Naive thymus-derived CD4-positive, alpha-beta T cell (primary cell): ENCODE measurements around the gene ZNF385B. TPM values are rescaled to one million over a fixed set of nuclear protein-coding genes. Genes with fewer than 3 reads are reported as not detected.

Experiments used
- ATAC-seq: fragments of 150-1000 bp; cut with Tn5 transposase; 2 replicates; pipeline ENCODE4 v1.10.0; 2021; ENCODE audit warnings: mild to moderate bottlenecking, moderate library complexity
- CTCF ChIA-PET: fragments of 350-600 bp; sonication (Branson Sonifier 250); formaldehyde crosslinking; loops from one replicate; lab custom pipeline; 2021; ENCODE audit warnings: antibody characterized with exemption; lab: Charles Lee
- POLR2A ChIA-PET: fragments of 350-600 bp; sonication (Branson Sonifier 250); formaldehyde crosslinking; loops from one replicate; lab custom pipeline; 2021; ENCODE audit warnings: antibody characterized with exemption, inconsistent platforms; lab: Charles Lee
- DNase-seq, 9 donors: peaks; one replicate each; pipeline versions ENCODE4 v3.0.0 to v3.0.0-alpha.2; 2020 to 2022; ENCODE audit warnings: mixed read lengths in 1 of 9
- H3K27ac ChIP-seq: one replicate; pipeline ENCODE4 v1.7.0; 2013; ENCODE audit warnings: mild to moderate bottlenecking, low read depth, low read length, moderate library complexity
- H3K27me3 ChIP-seq, 2 donors: one replicate each; pipeline ENCODE4 v1.7.0; 2013; ENCODE audit warnings: low read length in 2 of 2, mild to moderate bottlenecking in 2 of 2, moderate library complexity in 2 of 2; ENCODE audit not compliant: control insufficient read depth in 2 of 2, insufficient read depth in 2 of 2
- H3K36me3 ChIP-seq, 3 experiments: 1 replicate in 2 of 3; 2 replicates in 1 of 3; pipeline ENCODE4 v1.7.0; 2013; ENCODE audit warnings: low read length in 3 of 3, mild to moderate bottlenecking in 3 of 3, moderate library complexity in 1 of 3; ENCODE audit not compliant: insufficient read depth in 3 of 3, control insufficient read depth in 2 of 3
- H3K4me1 ChIP-seq, 2 donors: one replicate each; pipeline ENCODE4 v1.7.0; 2013; ENCODE audit warnings: low read length in 2 of 2, mild to moderate bottlenecking in 2 of 2, moderate library complexity in 1 of 2; ENCODE audit not compliant: control insufficient read depth in 2 of 2, insufficient read depth in 2 of 2
- H3K4me3 ChIP-seq: 2 replicates; pipeline ENCODE4 v1.7.0; 2013; ENCODE audit warnings: mild to moderate bottlenecking, low read length
- H3K9me3 ChIP-seq, 3 experiments: 1 replicate in 2 of 3; 2 replicates in 1 of 3; pipeline ENCODE4 v1.7.0; 2013; ENCODE audit warnings: low read length in 3 of 3; ENCODE audit not compliant: control insufficient read depth in 2 of 3
- H3K27ac Mint-ChIP-seq, 9 donors: one replicate each; pipeline ENCODE4 v1.8.0; 2020 to 2022; ENCODE audit warnings: mixed read lengths in 9 of 9, mild to moderate bottlenecking in 8 of 9, moderate library complexity in 5 of 9, inconsistent platforms in 2 of 9
- H3K27me3 Mint-ChIP-seq, 5 donors: one replicate each; pipeline ENCODE4 v1.8.0; 2021 to 2022; ENCODE audit warnings: mixed read lengths in 5 of 5, mild to moderate bottlenecking in 1 of 5
- H3K36me3 Mint-ChIP-seq, 5 donors: one replicate each; pipeline ENCODE4 v1.8.0; 2020 to 2022; ENCODE audit warnings: mixed read lengths in 5 of 5, mild to moderate bottlenecking in 3 of 5, inconsistent platforms in 1 of 5
- H3K4me1 Mint-ChIP-seq, 7 donors: one replicate each; pipeline ENCODE4 v1.8.0; 2020 to 2022; ENCODE audit warnings: mixed read lengths in 7 of 7, mild to moderate bottlenecking in 3 of 7, inconsistent platforms in 1 of 7
- H3K4me3 Mint-ChIP-seq, 10 donors: one replicate each; pipeline ENCODE4 v1.8.0; 2020 to 2022; ENCODE audit warnings: mild to moderate bottlenecking in 10 of 10, mixed read lengths in 10 of 10, moderate library complexity in 6 of 10, inconsistent platforms in 2 of 10
- H3K9me3 Mint-ChIP-seq, 11 donors: one replicate each; pipeline ENCODE4 v1.8.0; 2020 to 2022; ENCODE audit warnings: mixed read lengths in 11 of 11, mild to moderate bottlenecking in 4 of 11, inconsistent platforms in 1 of 11, moderate library complexity in 1 of 11
- intact Hi-C, 2 donors: fragments of 100-400 bp; cut with micrococcal nuclease; formaldehyde crosslinking; loops; one replicate each; pipeline ENCODE4 v1.15.1; 2023
- polyA plus RNA-seq, 2 donors: library from polyadenylated mRNA; unstranded; fragments of 300-500 nt; fragmentation: Illumina TruSeq; gene quantifications; one replicate each; pipeline ENCODE4 v1.2.3, GENCODE V29; 2021
- total RNA-seq, 6 experiments: library from RNA in 5 of 6; stranded (reverse) in 5 of 6; gene quantifications; 1 replicate in 5 of 6; 2 replicates in 1 of 6; pipeline ENCODE4 v1.2.3 and lab custom pipeline; 2021 to 2026

The ZNF385B gene
- total and polyA plus RNA-seq, 7 experiments from 2014 or later, result not detected

- CTCF ChIA-PET, result no interaction called here
- DNase-seq, result no peak
- Histone ChIP-seq H3K27me3 (no peaks in the 10 kb centered on the region), H3K36me3 (no peaks in the 10 kb centered on the region), H3K9me3 (no peaks in the 10 kb centered on the region), H3K4me3 (no peak overlapping the region), H3K4me1 (no peaks in the 10 kb centered on the region), H3K27ac (no peak overlapping the region)
- POLR2A ChIA-PET, result no interaction called here
- Mint-ChIP-seq H3K4me1 (no peaks in the 10 kb centered on the region), H3K9me3 (no peaks in the 10 kb centered on the region), H3K4me3 (no peak overlapping the region), H3K27ac (no peak overlapping the region), H3K27me3 (peaks cover 0 to 15% (median 2%) of the 10 kb centered on the region in 5 donors), H3K36me3 (no peaks in the 10 kb centered on the region)
- intact Hi-C loops, result no loop called here
- ATAC-seq, result no peak
Observed at GRCh38 chr2:179745635-179746256, 115.7 kb downstream of the ZNF385B start.

- H3K9me3 Mint-ChIP-seq, result no peaks in the 10 kb centered on the region
- Histone ChIP-seq H3K9me3 (no peaks in the 10 kb centered on the region), H3K27me3 (no peaks in the 10 kb centered on the region), H3K4me1 (no peaks in the 10 kb centered on the region), H3K27ac (no peak overlapping the region), H3K4me3 (no peak overlapping the region), H3K36me3 (no peaks in the 10 kb centered on the region)
- H3K27me3 Mint-ChIP-seq, result peaks cover 0 to 22% (median 2%) of the 10 kb centered on the region in 5 donors
- ATAC-seq, result no peak
- no peak overlapping the region for H3K27ac Mint-ChIP-seq
- intact Hi-C loops, result no loop called here
- H3K36me3 Mint-ChIP-seq, result no peaks in the 10 kb centered on the region
- CTCF ChIA-PET, result no interaction called here
- DNase-seq, result no peak
- POLR2A ChIA-PET, result no interaction called here
- H3K4me3 Mint-ChIP-seq, result no peak overlapping the region
- H3K4me1 Mint-ChIP-seq, result no peaks in the 10 kb centered on the region
Observed at GRCh38 chr2:179744401-179744800, 117.0 kb downstream of the ZNF385B start.

GRCh38 chr2:179741317-179741716, 120.1 kb downstream of the ZNF385B start:
- no peak overlapping the region for H3K4me3 Mint-ChIP-seq
- ATAC-seq (no peak), DNase-seq (no peak)
- intact Hi-C loops, result no loop called here
- H3K27me3 Mint-ChIP-seq, result peaks cover 0 to 24% (median 2%) of the 10 kb centered on the region in 5 donors
- ChIA-PET POLR2A (no interaction called here), CTCF (no interaction called here)
- H3K27me3 ChIP-seq, result no peaks in the 10 kb centered on the region
- no peaks in the 10 kb centered on the region for H3K36me3 Mint-ChIP-seq
- no peak overlapping the region for H3K4me3 ChIP-seq
- no peaks in the 10 kb centered on the region for H3K4me1 ChIP-seq
- no peaks in the 10 kb centered on the region for H3K4me1 Mint-ChIP-seq
- no peaks in the 10 kb centered on the region for H3K36me3 ChIP-seq
- H3K9me3 ChIP-seq, result no peaks in the 10 kb centered on the region
- H3K27ac Mint-ChIP-seq, result no peak overlapping the region
- peaks cover 0 to 2% (median 0%) of the 10 kb centered on the region in 11 donors for H3K9me3 Mint-ChIP-seq
- no peak overlapping the region for H3K27ac ChIP-seq

GRCh38 chr2:179729966-179730365, 131.4 kb downstream of the ZNF385B start:
- intact Hi-C loops, result no loop called here
- Mint-ChIP-seq H3K36me3 (no peaks in the 10 kb centered on the region), H3K4me3 (no peak overlapping the region), H3K4me1 (no peaks in the 10 kb centered on the region), H3K9me3 (peaks cover 0 to 4% (median 0%) of the 10 kb centered on the region in 11 donors), H3K27ac (no peak overlapping the region), H3K27me3 (peaks cover 0 to 8% (median 0%) of the 10 kb centered on the region in 5 donors)
- Histone ChIP-seq H3K4me3 (no peak overlapping the region), H3K4me1 (no peaks in the 10 kb centered on the region), H3K27me3 (no peaks in the 10 kb centered on the region), H3K36me3 (no peaks in the 10 kb centered on the region), H3K9me3 (no peaks in the 10 kb centered on the region), H3K27ac (no peak overlapping the region)
- ChIA-PET CTCF (no interaction called here), POLR2A (no interaction called here)
- DNase-seq (no peak), ATAC-seq (no peak)

- intact Hi-C loops, result no loop called here
- no peaks in the 10 kb centered on the region for H3K27me3 Mint-ChIP-seq
- H3K4me1 Mint-ChIP-seq, result no peaks in the 10 kb centered on the region
- H3K36me3 ChIP-seq, result no peaks in the 10 kb centered on the region
- no peak overlapping the region for H3K4me3 ChIP-seq
- no peaks in the 10 kb centered on the region for H3K27me3 ChIP-seq
- DNase-seq (no peak), ATAC-seq (no peak)
- H3K4me3 Mint-ChIP-seq, result no peak overlapping the region
- H3K27ac ChIP-seq, result no peak overlapping the region
- no peaks in the 10 kb centered on the region for H3K36me3 Mint-ChIP-seq
- POLR2A ChIA-PET, result no interaction called here
- CTCF ChIA-PET, result no interaction called here
- H3K9me3 Mint-ChIP-seq, result peaks cover 0 to 2% (median 0%) of the 10 kb centered on the region in 11 donors
- no peaks in the 10 kb centered on the region for H3K4me1 ChIP-seq
- H3K9me3 ChIP-seq, result no peaks in the 10 kb centered on the region
- no peak overlapping the region for H3K27ac Mint-ChIP-seq
Observed at GRCh38 chr2:179726461-179727180, 134.8 kb downstream of the ZNF385B start.

- no peak for DNase-seq
- Histone ChIP-seq H3K9me3 (no peaks in the 10 kb centered on the region), H3K27me3 (no peaks in the 10 kb centered on the region), H3K4me3 (no peak overlapping the region), H3K4me1 (no peaks in the 10 kb centered on the region), H3K36me3 (no peaks in the 10 kb centered on the region), H3K27ac (no peak overlapping the region)
- intact Hi-C loops, result no loop called here
- no peaks in the 10 kb centered on the region for H3K4me1 Mint-ChIP-seq
- H3K27ac Mint-ChIP-seq, result no peak overlapping the region
- peaks cover 0 to 2% (median 0%) of the 10 kb centered on the region in 11 donors for H3K9me3 Mint-ChIP-seq
- H3K36me3 Mint-ChIP-seq, result no peaks in the 10 kb centered on the region
- no peak for ATAC-seq
- peaks cover 0 to under 1% (median 0%) of the 10 kb centered on the region in 5 donors for H3K27me3 Mint-ChIP-seq
- H3K4me3 Mint-ChIP-seq, result no peak overlapping the region
- CTCF ChIA-PET, result no interaction called here
- POLR2A ChIA-PET, result no interaction called here
Observed at GRCh38 chr2:179724403-179724802, 137.0 kb downstream of the ZNF385B start.
